NCI-H345 (cell line): ENCODE results near the gene TMEM91.

Experiments used
- DNase-seq: peaks from one replicate; lab custom pipeline; 2025; lab: John Stamatoyannopoulos, UW

Gene TMEM91

GRCh38 chr19:41433171-41433570 lies 56.8 kb downstream of the TMEM91 start:
- no peak for DNase-seq
